CD4-positive, alpha-beta T cell treated with Interleukin-6 for 4 hours (primary cell): ENCODE measurements around the gene KRTAP10-3.
"Not testable (repeated sequence)": the region's sequence is repeated elsewhere in the genome, so short reads cannot be mapped to it uniquely, and the experiment has no call there.

Experiments
- DNase-seq: peaks from one replicate; pipeline ENCODE4 v3.0.0-alpha.2; 2020; ENCODE audit warnings: mixed read lengths

Gene KRTAP10-3

DNA sequence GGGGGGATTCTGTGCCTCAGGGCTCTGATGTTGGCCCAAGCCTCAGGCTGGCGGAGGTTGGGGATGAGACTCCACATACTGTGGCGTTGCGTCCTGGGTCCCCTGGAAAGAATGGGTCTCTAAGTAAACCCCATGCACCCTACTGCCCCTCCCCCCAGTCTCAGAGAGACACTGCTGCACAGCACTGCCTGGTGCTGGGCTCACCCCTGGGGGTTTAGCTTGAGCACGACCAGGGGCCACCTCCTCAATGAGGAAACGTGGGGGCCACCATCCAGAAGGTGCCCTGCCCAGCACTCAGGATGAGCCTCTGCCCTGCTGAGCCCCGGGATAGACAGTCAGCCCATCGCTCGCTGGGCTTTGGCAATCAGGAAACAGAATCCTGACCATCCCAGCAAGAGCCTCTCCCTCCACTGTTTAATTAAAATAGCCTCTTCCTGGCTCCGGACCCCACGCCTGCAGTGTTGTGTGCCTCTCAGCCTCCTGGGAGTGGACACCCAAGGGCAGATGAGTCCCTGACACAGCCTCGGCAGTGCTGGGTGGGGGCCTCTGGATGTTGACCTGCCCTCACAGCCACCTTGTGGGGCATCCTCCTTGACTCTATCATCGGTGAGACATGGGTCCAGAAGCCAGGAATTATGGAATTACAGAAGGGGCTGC lies 11.4 kb upstream of the KRTAP10-3 start:
- DNase-seq = no peak

DNA sequence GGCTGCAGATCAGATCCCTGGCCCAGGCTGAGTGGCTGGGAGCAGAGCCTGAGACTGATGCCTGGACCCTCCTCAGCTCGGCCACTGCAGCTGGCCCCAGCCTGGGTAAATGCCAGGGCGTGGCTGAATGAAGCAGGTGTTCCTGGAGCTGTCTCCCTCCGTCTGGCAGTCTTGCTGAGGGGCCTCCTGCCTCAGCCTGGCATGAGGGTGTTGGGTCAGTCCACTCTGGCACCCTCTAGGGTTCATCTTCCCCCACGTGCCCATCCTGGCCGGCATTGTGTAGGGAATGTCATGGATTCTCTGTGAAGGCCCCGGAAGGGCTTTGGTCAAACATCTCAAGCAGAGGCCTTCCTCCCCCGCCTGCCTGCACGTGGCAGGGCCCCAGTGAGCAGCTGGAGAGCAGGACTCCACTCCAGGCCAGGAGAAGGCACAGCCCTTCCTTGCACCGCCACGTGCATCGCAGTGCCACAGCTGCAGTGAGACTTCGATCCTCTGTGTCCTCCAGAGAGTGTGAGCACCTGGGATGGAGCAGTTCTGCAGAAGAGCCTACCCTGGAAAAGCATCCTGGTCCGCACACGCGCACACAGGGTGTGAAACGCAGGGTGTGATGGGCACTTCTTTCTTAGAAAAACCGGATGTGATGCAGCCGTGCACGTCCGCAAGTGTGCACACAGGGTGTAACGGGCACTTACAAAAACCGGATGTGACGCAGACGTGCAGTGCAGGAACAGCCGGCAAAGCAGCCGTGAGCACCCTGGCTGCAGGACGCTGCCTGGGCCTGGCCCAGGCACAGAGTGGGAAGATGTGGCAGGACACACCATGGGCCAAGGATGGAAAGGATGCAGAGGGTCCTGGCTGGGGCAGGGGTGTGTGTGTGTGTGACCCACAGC lies 10.3 kb upstream of the KRTAP10-3 start:
- no peak for DNase-seq

DNA sequence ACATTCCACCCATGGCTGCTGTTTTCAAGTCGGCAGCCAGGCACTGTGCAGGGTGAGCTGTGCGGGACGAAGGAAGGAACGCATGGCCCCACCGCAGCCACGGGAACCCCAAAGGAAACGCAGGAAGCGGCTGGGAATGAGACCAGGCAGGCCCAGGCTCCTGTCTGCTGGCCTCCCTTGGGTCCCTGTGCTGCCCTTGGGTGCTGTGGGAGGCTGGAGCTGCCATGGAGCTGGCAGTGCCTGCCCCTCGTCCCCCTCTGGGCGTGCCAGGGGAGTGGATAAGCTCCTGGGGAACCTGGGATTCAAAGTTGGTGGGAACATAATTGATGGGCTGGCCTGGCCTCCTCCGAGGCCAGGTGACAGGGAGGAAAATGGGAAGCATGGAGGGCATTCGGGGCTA lies 9.7 kb upstream of the KRTAP10-3 start:
- no peak for DNase-seq

DNA sequence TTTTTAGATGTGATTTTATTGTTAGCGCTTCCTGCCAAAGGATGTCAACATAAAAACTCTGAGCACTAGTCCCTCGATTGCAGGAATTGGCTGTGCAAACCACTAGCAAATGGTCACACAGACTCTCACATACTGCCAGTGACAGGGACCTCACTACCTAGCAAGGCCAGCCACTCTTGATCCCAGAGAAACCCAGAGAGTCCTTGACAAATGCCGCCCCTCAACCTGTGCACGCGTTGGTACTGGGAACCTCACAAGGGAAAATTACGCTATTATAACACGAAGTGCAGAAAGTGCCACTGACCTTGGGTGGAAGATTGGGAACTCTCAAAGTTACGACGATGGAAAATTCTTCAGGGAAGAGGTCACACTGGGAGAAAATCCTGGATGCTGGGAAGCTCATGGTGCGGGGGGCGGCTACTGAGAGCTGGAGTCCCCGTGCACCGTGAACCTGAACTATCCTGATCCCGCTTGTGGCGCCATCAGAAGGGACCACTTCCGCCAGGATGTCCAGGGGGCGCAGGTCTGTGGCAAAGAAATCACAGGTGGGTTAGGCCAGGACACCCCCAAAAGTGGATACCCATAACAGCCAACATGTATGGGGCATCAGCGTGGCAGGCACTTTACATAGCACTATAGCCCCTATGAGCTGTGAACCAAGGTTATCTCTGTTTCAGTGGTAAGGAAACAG lies 9.0 kb upstream of the KRTAP10-3 start:
- DNase-seq = no peak

DNA sequence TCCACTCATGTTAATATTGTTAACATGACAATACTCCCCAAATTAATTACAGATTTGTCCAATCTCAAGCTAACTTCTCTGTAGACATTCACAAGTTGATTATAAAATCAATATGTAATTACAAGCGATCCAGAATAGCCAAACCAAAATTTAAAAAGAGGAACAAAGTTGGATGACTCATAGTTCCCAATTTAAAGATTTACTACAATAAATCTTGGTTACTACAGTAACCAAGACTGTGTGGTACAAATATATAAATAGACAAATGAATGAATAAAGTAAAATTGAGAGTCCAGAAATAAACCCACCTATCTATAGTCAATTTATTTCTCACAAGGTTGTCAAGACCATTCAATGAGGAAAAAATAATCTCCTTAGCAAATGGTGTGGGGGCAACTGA lies 7.8 kb upstream of the KRTAP10-3 start:
- DNase-seq = no peak

DNA sequence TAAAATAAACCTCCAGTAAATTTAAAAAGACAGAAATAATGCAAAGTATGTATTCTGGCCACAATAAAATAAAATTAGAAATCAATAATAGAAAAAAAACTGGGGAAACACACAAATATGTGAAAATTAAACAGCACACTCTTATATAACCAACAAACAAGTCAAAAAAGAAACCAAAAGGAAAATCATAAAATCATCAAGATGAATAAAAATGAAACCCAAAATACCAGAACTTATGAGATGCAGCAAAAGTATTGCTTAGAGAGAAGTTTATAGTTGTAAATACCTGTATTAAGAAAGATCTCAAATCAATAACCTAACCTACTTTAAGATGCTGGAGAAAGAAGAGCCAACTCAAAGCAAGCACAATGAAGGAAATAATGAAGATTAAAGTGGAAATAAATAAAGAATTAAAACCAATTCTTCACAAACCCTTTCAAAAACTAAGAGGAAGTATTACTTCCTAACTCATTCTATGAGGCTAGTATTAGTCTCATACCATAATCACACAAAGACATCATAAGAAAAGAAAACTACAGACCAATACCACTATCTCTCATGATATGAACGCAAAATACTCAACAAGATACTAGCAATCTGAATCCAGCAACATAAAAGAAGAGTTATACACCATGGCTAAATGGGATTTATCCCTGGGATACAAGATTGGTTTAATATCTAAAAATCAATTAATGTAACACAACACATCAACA lies 6.4 kb upstream of the KRTAP10-3 start:
- DNase-seq = no peak

DNA sequence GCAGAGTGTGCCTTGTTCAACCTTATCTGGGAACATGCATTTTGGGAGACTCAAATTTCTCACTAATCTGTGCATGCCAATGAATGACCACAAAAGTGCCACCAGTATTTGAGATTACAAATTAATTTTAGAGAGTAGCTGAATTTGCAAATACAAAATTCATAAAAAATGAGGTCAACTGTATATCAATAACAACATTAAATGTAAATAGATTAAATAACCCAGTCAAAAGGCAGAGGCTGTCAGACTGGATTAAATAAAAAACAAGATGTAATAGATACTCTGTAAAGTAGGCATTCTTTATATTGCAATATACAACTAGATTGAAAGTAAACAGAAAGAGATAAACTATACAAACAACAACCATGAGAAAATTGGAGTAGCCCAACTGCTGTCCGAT lies 5.5 kb upstream of the KRTAP10-3 start:
- DNase-seq = no peak

DNA sequence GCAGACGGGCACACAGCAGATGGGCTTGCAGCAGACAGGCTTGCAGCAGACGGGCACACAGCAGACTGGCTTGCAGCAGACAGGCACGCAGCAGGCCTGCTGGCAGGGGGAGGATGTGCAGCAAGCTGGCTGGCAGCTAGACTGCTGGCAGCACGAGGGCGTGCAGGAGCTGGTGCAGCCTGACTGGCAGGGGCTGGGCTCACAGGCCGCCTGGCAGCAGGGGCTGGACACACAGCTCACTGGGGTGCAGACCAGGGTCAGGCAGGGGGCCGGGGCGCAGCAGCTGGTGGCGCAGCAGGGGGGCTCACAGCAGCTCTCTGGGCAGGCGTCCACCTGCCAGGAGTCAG lies 293 bp downstream of the KRTAP10-3 start:
- not testable (repeated sequence) for DNase-seq

DNA sequence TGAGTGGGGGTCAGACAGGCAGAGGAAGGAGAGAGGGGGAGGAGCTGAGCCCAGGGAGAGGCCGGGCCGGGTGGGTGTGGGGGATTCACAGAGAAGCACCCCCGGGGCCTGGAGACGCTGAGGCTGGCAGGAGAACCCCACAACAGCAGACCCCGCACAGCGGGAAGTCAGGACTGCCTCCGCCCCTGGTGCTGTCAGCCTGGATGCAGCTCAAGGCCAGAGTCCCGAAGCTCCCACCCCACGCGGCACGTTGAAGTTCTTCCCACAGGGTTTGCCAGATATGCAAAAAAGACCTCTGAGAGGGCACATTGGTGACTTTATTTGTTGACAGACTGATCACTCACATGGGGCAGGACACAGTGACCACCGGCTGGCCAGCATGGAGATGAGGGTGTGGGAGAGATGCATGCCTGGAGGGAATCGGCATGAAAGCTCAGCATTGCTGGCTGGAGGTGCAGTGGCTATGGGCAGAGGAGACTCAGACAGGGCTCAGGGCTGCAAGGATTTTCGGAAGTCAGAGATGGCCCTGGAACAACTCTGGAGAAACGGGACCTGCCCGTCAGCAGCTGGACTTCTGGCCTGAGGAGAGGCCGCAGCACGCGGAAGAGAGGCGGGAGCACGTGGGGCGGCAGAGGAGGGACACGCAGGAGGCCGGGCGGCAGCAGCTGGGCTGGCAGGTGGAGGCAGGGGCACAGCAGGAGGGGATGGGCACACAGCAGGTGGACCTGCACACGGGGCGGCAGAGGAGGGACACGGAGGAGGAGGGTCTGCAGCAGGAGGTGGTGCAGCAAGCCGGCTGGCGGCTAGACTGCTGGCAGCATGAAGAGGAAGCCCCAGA lies 885 bp downstream of the KRTAP10-3 start:
- no peak for DNase-seq

DNA sequence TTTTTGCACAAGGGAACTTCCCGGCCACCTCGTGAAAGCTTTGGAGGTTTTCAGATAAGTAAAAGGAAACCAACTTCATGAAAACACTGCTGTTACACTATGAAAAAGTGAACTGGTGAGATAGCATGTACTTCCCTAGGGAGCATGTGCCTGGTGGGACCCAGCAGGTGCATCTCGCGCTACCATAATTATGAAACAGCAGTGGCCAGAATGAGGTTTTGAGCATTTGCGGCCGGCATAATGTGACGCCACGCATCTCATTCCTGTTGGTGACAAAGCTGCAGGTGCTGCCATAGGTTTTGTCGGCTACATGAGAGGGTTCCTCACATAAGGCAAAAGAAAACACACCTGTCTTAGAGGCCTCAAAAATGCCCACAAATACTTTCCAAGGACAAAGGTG lies 1.7 kb downstream of the KRTAP10-3 start:
- DNase-seq = no peak

DNA sequence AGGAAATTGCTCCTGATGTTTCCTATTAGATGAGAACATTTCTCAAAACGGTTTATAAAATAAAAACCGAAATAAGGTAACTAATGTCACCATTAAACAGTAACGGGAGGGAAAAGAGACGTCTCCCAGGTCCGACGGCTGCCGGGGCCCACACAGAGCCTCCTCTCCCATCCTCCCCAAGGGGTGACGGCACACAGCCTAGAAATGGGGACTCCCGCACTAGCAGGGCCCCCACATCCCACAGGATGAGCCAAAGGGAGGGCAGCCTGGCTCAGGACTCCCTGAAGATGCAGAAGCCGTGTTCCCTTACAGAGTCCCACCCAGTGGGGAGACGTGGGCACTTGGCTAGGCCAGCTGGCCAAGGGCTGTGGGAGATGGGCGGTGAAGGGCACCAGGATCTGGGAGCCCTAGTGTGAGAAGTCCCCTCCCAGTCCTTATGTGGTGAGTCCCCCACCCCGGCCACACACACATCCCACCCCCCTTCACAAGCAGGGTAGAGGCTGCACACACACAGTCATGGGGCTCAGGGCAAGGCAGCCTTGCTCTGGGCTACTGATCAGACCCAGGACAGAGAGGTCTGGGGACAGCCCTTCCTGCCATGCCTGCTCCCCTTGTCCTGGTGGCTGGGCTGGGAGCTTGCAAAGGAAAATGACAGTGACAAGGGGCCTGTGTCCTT lies 3.3 kb downstream of the KRTAP10-3 start:
- DNase-seq = no peak

DNA sequence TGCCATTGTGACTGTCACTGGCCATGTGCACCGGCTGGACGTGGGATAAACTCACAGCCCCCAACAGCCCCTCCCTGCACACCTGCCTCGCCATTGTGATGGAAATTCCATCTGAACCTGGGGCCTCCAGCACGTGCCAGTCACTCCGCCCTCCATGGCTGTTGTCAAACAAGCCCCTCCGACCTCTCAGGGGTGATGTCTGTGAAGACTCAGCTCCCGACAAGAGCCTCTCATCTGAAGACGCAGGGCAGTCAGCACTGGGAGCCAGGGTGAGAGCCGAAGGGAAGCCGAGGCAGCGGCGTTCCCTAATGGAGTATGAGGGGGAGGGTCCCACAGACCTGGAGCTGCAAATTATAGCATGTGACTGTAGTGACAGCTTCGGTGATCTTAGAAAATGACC lies 5.9 kb downstream of the KRTAP10-3 start:
- no peak for DNase-seq

DNA sequence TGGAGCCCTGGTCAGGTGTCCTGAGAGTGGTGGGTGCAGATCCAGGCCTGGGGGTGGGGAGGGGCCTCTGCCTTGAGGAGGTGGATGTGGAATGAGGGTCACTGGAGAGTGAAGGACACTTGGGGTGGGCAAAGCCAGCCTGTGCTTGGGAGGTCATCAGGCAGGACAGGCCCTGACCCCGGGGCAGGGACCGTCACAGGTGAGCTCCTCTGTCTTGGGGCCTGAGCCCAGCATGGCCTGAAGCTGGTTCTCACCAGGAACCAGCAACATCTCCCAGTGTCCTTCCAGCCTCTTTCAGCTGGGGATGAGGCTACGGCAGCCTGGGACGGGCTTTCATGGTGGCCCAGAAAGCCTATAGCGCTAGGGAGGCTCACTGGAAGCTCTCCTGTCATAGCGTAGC lies 6.5 kb downstream of the KRTAP10-3 start:
- DNase-seq = no peak

DNA sequence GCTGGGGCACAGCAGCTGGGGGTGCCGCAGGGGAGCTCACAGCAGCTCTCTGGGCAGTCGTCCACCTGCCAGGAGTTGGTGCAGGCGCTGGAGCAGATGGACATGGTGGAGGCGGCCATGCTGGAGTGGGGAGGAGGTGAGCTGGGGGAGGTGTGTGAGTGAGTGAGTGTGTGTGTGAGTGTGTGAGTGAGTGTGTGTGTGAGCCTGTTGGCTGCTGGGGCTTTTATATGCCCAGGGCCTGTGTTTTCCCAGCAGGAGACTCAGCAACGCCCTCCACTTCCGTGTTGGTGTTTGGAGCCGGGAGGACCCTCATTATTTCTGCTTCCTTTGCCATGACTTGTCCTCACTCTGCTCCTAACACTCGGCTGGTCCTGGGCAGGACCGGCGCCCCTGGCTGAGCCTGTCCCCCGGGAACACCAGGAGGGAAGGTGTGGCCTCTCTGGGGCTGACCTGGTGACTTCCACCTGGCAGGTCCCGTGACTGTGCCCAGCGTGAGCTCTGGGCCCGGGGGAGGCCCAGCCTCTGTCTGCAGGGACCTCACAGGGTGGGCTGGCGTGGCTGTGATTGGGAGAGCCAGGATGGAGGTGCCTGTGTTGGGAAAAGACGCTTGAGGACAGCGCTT lies 7.1 kb downstream of the KRTAP10-3 start, which contains the start of gene KRTAP10-2:
KRTAP10-2 (minus strand) TSS at position 166 of the 622 bp plus-strand sequence; CDS start at position 119, 47 bp downstream.
- no peak for DNase-seq

DNA sequence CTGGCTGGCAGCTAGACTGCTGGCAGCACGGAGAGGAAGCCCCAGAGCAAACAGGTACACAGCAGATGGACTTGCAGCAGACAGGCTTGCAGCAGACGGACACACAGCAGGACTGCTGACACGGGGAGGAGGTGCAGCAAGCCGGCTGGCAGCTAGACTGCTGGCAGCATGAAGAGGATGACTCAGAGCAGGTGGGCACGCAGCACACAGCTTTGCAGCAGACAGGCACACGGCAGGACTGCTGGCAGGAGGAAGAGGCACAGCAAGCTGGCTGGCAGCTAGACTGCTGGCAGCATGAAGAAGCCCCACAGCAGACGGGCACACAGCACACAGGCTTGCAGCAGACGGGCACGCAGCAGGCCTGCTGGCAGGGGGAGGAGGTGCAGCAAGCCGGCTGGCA lies 7.8 kb downstream of the KRTAP10-3 start:
- DNase-seq = no peak

DNA sequence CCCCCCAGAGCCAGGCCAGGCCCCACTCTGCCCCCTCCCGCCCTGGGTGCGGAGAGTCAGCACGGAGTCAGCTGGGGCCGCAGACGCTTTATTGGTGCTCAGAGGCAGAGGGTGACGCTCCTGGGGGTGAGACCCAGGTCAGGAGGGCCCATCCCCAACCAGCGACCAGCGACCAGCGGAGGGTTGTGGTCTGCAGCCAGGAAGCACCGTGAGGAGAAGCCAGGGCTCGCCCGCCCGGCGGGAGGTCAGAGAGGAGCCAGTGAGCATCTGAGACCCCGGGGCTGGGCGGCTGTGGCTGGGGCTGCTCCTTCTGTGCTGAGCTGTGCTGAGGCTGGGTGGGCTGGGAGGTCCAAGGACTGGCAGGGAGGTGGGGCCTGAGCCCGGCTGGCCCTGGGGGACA lies 8.3 kb downstream of the KRTAP10-3 start:
- DNase-seq = not testable (repeated sequence)

DNA sequence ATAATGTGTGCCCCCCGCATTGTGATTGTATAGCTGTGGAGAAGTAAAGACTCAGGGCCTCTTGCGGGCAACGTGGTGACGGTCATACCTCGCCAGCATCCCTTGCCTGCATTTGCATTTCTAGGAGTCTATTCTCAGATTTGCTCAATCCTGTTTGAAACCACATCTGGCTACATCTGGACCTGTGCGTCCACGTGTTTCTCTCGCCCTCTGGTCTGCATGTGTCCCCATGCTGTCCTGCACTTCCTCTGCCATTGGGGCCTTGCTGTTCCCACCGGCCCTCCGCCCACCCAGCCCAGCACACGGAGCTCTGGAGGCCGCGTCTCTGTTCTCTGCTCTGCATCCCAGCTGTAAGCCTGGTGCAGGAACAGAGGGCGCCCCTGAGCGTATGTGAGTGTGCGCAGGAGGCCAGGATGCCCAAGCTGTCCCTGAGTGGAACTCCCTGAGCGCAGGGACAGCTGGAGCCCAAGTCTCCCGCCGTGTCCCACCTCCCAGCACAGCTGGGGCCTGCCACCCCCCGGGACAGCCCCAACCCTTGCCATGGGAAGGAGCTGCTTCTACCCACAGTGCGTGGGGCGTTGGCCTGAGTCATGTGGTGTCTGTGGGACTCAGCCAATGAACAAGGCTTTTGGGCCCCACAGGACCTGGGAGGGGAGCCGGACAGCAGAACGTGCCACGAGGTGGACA lies 8.9 kb downstream of the KRTAP10-3 start:
- no peak for DNase-seq

DNA sequence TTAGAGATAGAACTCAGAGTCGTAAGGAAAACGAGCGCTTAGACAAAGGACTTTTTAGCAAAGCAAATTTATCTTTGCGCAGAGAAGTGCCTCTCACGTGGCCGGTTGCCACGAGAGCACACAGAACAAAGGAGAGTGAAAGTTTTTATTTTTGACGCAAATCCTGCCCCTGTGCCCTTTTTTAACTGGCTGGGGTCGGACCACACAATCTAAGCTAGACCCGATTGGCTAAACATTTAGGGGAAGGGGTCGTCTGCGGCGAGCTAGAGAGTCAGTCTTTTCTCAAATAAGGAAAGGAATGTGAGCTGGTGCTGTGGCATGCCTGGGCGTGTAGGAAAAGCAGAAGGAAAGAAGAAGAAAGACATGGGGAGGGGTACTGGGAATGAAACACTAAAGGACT lies 9.7 kb downstream of the KRTAP10-3 start:
- DNase-seq = no peak

DNA sequence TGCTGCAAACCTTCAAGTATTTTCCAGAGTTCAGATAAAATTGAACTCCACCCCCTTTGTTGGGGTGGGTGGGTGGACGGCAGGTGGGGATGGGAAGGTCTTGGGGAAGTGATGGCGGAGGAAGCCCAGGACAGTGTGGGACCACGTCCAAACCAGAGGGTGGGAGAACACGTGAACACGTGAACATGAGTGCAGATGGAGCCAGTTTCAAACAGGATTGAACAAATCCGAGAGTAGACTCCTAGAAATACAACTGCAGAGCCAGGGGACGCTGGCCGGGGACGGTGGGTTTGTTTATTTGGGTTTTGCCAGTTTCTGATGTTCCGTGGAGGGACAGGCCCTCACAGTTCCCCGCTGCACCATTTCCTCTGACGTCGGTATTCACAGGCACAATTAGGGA lies 10.2 kb downstream of the KRTAP10-3 start:
- no peak for DNase-seq

DNA sequence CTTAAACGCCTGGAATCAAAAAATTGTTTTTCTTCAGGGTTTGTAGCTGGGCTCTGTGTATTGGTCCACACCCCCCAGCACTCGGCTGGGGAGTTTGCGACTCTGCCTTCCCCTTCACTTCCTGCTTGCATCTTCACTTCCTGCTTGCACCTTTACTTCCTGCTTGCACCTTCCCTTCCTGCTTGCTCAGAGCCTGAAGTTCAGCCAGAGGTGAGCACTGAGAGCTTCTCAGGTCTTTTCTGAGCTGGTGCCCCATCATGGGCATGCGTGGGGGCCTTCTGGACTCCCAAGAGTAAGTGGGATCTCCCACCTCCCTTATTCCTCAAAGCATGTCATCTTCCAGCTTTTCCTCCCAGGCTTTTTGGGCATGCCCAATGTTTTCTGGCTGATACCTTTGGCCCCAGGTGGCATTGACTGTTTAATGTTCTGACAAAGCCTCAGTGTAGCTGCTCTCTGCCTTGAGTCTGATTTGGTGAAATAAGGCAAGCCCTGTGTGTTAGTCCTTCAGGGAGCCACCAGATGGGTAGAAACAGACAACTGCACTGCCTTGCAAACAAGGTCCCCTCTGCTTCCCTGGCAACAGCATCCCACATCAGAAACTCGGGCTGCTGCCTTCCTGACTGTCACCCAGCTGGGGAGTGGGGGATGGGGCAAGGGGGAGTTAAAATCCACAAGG lies 10.8 kb downstream of the KRTAP10-3 start:
- peak; percentile 67 for DNase-seq
